ENCODE measurements around the gene DLG1.

DNA sequence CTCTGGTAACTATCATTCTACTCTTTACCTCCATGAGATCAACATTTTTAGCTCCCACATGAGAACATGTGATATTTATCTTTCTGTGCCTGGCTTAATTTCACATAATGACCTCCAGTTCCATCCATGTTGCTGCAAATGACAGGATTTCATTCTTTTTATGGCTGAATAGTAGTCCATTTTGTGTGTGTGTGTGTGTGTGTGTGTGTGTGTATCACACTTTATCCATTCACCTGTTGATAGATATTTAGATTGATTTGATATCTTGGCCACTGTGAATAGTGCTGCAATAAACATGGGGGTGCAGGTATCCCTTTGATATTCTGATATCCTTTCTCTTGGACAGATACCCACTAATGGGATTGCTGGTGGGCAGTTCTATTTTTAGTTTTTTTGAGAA, 18.3 kb downstream of the DLG1 start:
- TF ChIP-seq CTCF (IDR thresholded peaks at IDR 0.05; ENCODE audit: poor library complexity) (no peak), EZH2 (IDR thresholded peaks at IDR 0.05; ENCODE audit: borderline replicate concordance) (no peak), EZH2phosphoT487 (IDR thresholded peaks at IDR 0.05; ENCODE audit: low read depth, severe bottlenecking, unreplicated experiment) (no peak)
